Measurements from ENCODE around the gene SHANK1.

The SHANK1 gene

DNA sequence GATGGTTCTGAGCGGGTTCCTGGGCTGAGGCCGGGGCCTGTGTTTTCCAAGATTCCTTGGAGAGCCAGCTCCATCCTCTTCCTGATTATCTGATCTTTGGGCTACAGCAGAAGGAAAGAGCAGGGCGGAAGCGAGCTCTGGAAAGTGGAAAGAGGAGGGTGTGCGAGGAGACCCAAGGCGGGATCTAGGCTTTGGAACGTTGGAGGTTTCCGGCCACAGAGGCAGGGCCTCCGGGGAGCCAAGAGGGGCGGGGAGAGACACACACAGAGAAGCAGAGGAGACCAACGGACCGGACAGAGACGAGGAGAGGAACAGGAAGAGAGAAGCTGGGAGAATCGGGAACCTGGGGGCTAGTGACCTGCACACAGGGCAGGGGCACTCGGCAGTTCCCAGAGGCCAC is 3.5 kb upstream of the SHANK1 start, which contains the start of gene CLEC11A:
Gene CLEC11A (plus strand): TSS at position 296 of the 400 bp plus-strand sequence. CDS start 162 bp downstream, outside the sequence.
- TF ChIP-seq EZH2phosphoT487 (IDR thresholded peaks at IDR 0.05; ENCODE audit: borderline replicate concordance, low read length) = no peak
- TF ChIP-seq, protein P1, sequence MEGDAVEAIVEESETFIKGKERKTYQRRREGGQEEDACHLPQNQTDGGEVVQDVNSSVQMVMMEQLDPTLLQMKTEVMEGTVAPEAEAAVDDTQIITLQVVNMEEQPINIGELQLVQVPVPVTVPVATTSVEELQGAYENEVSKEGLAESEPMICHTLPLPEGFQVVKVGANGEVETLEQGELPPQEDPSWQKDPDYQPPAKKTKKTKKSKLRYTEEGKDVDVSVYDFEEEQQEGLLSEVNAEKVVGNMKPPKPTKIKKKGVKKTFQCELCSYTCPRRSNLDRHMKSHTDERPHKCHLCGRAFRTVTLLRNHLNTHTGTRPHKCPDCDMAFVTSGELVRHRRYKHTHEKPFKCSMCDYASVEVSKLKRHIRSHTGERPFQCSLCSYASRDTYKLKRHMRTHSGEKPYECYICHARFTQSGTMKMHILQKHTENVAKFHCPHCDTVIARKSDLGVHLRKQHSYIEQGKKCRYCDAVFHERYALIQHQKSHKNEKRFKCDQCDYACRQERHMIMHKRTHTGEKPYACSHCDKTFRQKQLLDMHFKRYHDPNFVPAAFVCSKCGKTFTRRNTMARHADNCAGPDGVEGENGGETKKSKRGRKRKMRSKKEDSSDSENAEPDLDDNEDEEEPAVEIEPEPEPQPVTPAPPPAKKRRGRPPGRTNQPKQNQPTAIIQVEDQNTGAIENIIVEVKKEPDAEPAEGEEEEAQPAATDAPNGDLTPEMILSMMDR (IDR thresholded peaks at IDR 0.05; ENCODE audit: low read depth, low read length, poor library complexity, severe bottlenecking) = no peak
- no peaks in the 10 kb centered on the region for H3K9me3 ChIP-seq (ENCODE audit: control insufficient read depth, insufficient read depth, low read length)
- peaks cover 4% of the 10 kb centered on the region for H3K27me3 ChIP-seq (ENCODE audit: control insufficient read depth, low read length)
- H3K9me2 ChIP-seq (replicated peaks; ENCODE audit: control insufficient read depth, low read length) = no peaks in the 10 kb centered on the region
- peak within 1 kb of the TSS; percentile 75 for H3K4me2 ChIP-seq (ENCODE audit: low read length)
- H3K36me3 ChIP-seq (ENCODE audit: control insufficient read depth, low read length) = no peaks in the 10 kb centered on the region
- H3F3A ChIP-seq (ENCODE audit: control insufficient read depth, insufficient read depth) = no peaks in the 10 kb centered on the region
- peaks cover 30% of the 10 kb centered on the region for H3K4me1 ChIP-seq (ENCODE audit: control insufficient read depth, low read length)
- H3K4me3 ChIP-seq (ENCODE audit: low read length) = peak within 1 kb of the TSS; percentile 72
- no peaks in the 10 kb centered on the region for H3K79me2 ChIP-seq (ENCODE audit: control insufficient read depth, low read length)
- H3K27ac ChIP-seq (ENCODE audit: low read depth, low read length) = no peak within 1 kb of the TSS
- no peaks in the 10 kb centered on the region for H4K20me1 ChIP-seq (ENCODE audit: control insufficient read depth, insufficient read depth, low read depth, low read length)

DNA sequence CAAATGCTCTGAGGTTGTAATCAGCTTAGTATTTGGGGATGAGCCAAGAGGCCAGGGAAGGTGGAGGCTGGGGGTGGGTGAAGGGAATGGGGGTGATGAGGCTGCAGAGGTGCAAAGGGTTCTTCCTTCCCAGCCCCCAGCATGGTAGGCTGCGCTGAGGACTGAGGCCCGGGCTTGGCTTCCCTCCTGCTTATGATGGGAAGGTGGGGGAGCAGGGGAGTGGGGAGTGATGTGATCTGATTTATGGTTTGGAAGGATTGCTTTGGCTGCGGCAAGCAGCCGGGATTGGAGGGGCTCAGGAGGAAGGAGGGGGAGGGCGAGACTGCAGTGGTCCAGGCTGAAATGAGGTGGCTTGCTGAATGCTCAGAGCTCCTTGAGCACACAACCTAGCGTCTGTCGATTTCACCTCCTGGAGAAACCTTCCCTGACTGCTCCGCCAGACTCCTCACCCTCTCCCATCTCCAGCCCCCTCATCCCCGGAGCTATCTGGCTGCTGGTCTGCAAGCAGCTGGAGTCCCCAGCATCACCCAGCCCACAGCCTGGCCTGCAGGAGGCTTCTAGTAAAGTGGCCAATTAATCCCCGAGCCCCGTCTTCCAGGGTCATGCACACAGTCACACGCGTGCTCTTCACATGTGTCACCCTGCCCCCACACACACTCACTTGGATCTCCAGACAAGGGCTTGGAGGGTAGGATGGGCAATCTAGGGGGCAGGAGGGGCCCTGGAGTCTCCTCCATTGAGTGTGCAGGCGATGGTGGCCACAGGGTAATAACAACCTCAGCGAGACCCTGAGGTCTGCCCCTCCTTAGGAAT is 2.8 kb upstream of the SHANK1 start:
- no peaks in the 10 kb centered on the region for H3K9me3 ChIP-seq (ENCODE audit: control insufficient read depth, insufficient read depth, low read length)
- H3F3A ChIP-seq (ENCODE audit: control insufficient read depth, insufficient read depth) = no peaks in the 10 kb centered on the region
- H3K79me2 ChIP-seq (ENCODE audit: control insufficient read depth, low read length) = no peaks in the 10 kb centered on the region
- no peaks in the 10 kb centered on the region for H3K36me3 ChIP-seq (ENCODE audit: control insufficient read depth, low read length)
- peaks cover 30% of the 10 kb centered on the region for H3K4me1 ChIP-seq (ENCODE audit: control insufficient read depth, low read length)
- H3K27ac ChIP-seq (ENCODE audit: low read depth, low read length) = no peak overlapping the region
- H3K4me2 ChIP-seq (ENCODE audit: low read length) = no peak overlapping the region
- peaks cover 10% of the 10 kb centered on the region for H3K27me3 ChIP-seq (ENCODE audit: control insufficient read depth, low read length)
- TF ChIP-seq, protein P1 (IDR thresholded peaks at IDR 0.05; ENCODE audit: low read depth, low read length, poor library complexity, severe bottlenecking) = no peak
- no peak for TF ChIP-seq EZH2phosphoT487 (IDR thresholded peaks at IDR 0.05; ENCODE audit: borderline replicate concordance, low read length)
- H3K4me3 ChIP-seq (ENCODE audit: low read length) = no peak overlapping the region
- H4K20me1 ChIP-seq (ENCODE audit: control insufficient read depth, insufficient read depth, low read depth, low read length) = no peaks in the 10 kb centered on the region
- no peaks in the 10 kb centered on the region for H3K9me2 ChIP-seq (replicated peaks; ENCODE audit: control insufficient read depth, low read length)

DNA sequence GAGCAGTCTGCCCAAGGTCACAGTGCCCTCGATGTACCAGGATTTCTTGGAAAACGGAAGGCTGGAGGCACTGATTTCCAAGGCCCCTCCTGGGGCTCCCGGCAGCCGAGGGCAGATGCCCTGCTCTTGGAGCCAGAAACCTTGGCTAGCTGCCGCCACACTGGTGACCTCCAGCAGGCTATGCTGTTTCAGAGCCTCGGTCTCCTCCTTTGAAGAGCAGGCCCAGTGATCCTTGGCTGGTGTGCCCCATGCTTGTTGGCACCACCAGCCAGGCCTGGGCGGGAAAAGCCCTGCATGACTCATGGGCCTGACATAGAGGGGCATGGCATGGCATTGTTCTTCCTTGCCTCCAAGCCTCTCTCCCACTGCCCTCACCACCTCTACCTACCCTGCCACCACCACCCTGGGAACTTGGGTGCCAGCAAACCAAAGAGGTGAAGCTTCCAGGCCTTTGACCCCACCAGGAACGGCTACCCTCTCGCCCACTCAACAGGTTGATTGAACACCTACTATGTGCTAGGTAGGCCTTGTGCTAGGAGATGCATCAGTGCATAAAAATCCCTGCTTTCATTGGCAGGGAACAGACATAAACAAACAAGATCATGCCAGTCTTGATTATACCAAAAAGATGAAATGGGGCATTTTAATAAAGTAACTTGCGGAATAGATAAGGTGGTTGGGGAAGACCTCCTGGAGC is 2.0 kb upstream of the SHANK1 start:
- H3K9me2 ChIP-seq (replicated peaks; ENCODE audit: control insufficient read depth, low read length) = no peaks in the 10 kb centered on the region
- peaks cover 30% of the 10 kb centered on the region for H3K4me1 ChIP-seq (ENCODE audit: control insufficient read depth, low read length)
- no peaks in the 10 kb centered on the region for H3K9me3 ChIP-seq (ENCODE audit: control insufficient read depth, insufficient read depth, low read length)
- H3K4me3 ChIP-seq (ENCODE audit: low read length) = no peak overlapping the region
- H3K79me2 ChIP-seq (ENCODE audit: control insufficient read depth, low read length) = no peaks in the 10 kb centered on the region
- H3F3A ChIP-seq (ENCODE audit: control insufficient read depth, insufficient read depth) = no peaks in the 10 kb centered on the region
- H3K27me3 ChIP-seq (ENCODE audit: control insufficient read depth, low read length) = peaks cover 13% of the 10 kb centered on the region
- no peaks in the 10 kb centered on the region for H3K36me3 ChIP-seq (ENCODE audit: control insufficient read depth, low read length)
- H3K4me2 ChIP-seq (ENCODE audit: low read length) = no peak overlapping the region
- no peak overlapping the region for H3K27ac ChIP-seq (ENCODE audit: low read depth, low read length)
- TF ChIP-seq, protein P1 (IDR thresholded peaks at IDR 0.05; ENCODE audit: low read depth, low read length, poor library complexity, severe bottlenecking) = no peak
- no peak for TF ChIP-seq EZH2phosphoT487 (IDR thresholded peaks at IDR 0.05; ENCODE audit: borderline replicate concordance, low read length)
- no peaks in the 10 kb centered on the region for H4K20me1 ChIP-seq (ENCODE audit: control insufficient read depth, insufficient read depth, low read depth, low read length)

Data from DOHH2 (cell line).